Neural progenitor cell (in vitro differentiated cells): ENCODE measurements around the gene TGFBR2. TPM values are rescaled to one million over a fixed set of nuclear protein-coding genes. Genes with fewer than 3 reads are reported as not detected.
A peak's percentile ranks its signal among the peaks of the same experiment; 100 is the strongest.

Source experiments
- DNase-seq: peaks from one replicate; pipeline ENCODE4 v3.0.0-alpha.2; 2016; ENCODE audit warnings: low spot score
- H2AFZ ChIP-seq: fragments of 200-600 bp; sonication (generic); replicated peaks from 2 replicates; pipeline ENCODE4 v1.6.1; 2016; ENCODE audit warnings: antibody characterized with exemption
- H3F3A ChIP-seq: fragments of 200-600 bp; sonication (generic); 2 replicates; pipeline ENCODE4 v1.6.1; 2016; ENCODE audit warnings: antibody characterized with exemption, low read depth
- H3K27ac ChIP-seq: fragments of 200-600 bp; sonication (generic); 2 replicates; pipeline ENCODE4 v1.5.1; 2016; ENCODE audit warnings: mild to moderate bottlenecking
- H3K27me3 ChIP-seq: fragments of 200-600 bp; sonication (generic); 2 replicates; pipeline ENCODE4 v1.6.1; 2016; ENCODE audit warnings: mild to moderate bottlenecking, moderate library complexity
- H3K36me3 ChIP-seq: fragments of 200-600 bp; sonication (generic); 2 replicates; pipeline ENCODE4 v1.5.1; 2016
- H3K4me1 ChIP-seq: fragments of 200-600 bp; sonication (generic); 2 replicates; pipeline ENCODE4 v1.6.1; 2016; ENCODE audit warnings: mixed run types
- H3K4me2 ChIP-seq: fragments of 200-600 bp; sonication (generic); 2 replicates; pipeline ENCODE4 v1.6.1; 2016
- H3K4me3 ChIP-seq: fragments of 200-600 bp; sonication (generic); 2 replicates; pipeline ENCODE4 v1.5.1; 2016
- H3K79me2 ChIP-seq: fragments of 200-600 bp; sonication (generic); 2 replicates; pipeline ENCODE4 v1.6.1; 2016; ENCODE audit warnings: low read depth
- H3K9ac ChIP-seq: fragments of 200-600 bp; sonication (generic); 2 replicates; pipeline ENCODE4 v1.6.1; 2016
- H3K9me3 ChIP-seq: fragments of 200-600 bp; sonication (generic); 2 replicates; pipeline ENCODE4 v1.5.1; 2016; ENCODE audit warnings: low read depth
- H4K20me1 ChIP-seq: fragments of 200-600 bp; sonication (generic); 2 replicates; pipeline ENCODE4 v1.6.1; 2016; ENCODE audit warnings: low read depth
- H3K27ac Mint-ChIP-seq: 3 replicates; pipeline ENCODE4 v1.8.0; 2021; ENCODE audit warnings: mixed read lengths
- H3K27me3 Mint-ChIP-seq: 2 replicates; pipeline ENCODE4 v1.8.0; 2022; ENCODE audit warnings: low read depth, mild to moderate bottlenecking, inconsistent platforms, moderate library complexity, mixed read lengths; ENCODE audit not compliant: insufficient read depth
- H3K36me3 Mint-ChIP-seq: 3 replicates; pipeline ENCODE4 v1.8.0; 2021; ENCODE audit warnings: mixed read lengths
- H3K4me1 Mint-ChIP-seq: 3 replicates; pipeline ENCODE4 v1.8.0; 2021; ENCODE audit warnings: mixed read lengths
- H3K4me3 Mint-ChIP-seq: 3 replicates; pipeline ENCODE4 v1.8.0; 2021; ENCODE audit warnings: mild to moderate bottlenecking, moderate library complexity, mixed read lengths
- H3K9me3 Mint-ChIP-seq: 3 replicates; pipeline ENCODE4 v1.8.0; 2020; ENCODE audit warnings: mixed read lengths
- CTCF ChIP-seq: fragments of 200-600 bp; sonication (generic); IDR thresholded peaks from 2 replicates; pipeline ENCODE4 v1.5.1; 2017; ENCODE audit warnings: antibody characterized with exemption, mild to moderate bottlenecking
- EZH2 ChIP-seq: fragments of 200-600 bp; sonication (generic); IDR thresholded peaks from 2 replicates; pipeline ENCODE4 v1.6.1; 2017; ENCODE audit warnings: antibody characterized with exemption, mild to moderate bottlenecking, moderate library complexity
- EZH2phosphoT487 ChIP-seq: fragments of 200-600 bp; sonication (generic); IDR thresholded peaks from 2 replicates; pipeline ENCODE4 v1.6.1; 2017; ENCODE audit warnings: antibody characterized with exemption
- total RNA-seq: library from RNA; depleted of rRNA; stranded (reverse); fragments of >200 nt; gene quantifications from 2 replicates; pipeline ENCODE4 v1.2.3, GENCODE V29; 2015; ENCODE audit warnings: low replicate concordance

Gene TGFBR2
- total RNA-seq, 1 donor from 2014 or later: 7.3 TPM

DNA sequence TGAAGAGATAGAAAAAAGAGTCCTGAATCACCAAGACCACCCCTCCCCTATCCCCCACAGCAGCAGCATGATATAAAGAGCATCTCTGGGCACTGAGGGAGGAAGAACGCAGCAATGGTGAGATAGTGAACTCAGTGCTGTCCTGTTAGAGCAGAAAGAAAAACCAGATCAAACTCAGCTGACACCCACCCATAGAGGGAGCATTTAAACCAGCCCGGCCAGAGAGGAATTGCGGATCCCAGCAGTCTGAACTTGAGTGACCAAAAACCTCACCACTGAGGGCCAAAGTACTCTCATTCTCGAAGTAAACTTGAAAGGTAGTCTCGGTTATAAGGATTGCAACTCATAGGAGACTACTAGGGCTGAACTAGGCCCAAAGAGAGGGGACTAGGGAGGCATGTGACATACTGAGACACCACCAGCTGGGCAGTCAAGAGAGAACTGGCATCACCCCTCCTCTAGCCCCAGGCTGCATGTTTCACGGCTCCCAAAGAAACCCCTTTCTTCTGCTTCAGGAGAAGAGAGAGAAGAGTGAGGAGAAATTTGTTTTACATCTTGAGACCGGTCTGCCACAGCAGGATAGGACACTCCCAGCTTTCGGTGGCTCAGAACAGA lies 39.2 kb upstream of the TGFBR2 start:
- no peak overlapping the region for H3K4me3 ChIP-seq
- H3K9ac ChIP-seq: no peak overlapping the region
- no peak overlapping the region for H3K4me2 ChIP-seq
- TF ChIP-seq CTCF: no peak
- no peak for TF ChIP-seq EZH2
- TF ChIP-seq EZH2phosphoT487: no peak
- Mint-ChIP-seq H3K27me3 (peaks cover 2% of the 10 kb centered on the region), H3K36me3 (no peaks in the 10 kb centered on the region), H3K4me1 (peaks cover 26% of the 10 kb centered on the region), H3K9me3 (peaks cover 5% of the 10 kb centered on the region), H3K27ac (peak overlapping the region; percentile 16), H3K4me3 (no peak overlapping the region)
- H3K9me3 ChIP-seq: no peaks in the 10 kb centered on the region
- no peaks in the 10 kb centered on the region for H4K20me1 ChIP-seq
- no peaks in the 10 kb centered on the region for H3K79me2 ChIP-seq
- peaks cover 8% of the 10 kb centered on the region for H3F3A ChIP-seq
- H3K27me3 ChIP-seq: no peaks in the 10 kb centered on the region
- H3K27ac ChIP-seq: no peak overlapping the region
- H3K4me1 ChIP-seq: peaks cover 31% of the 10 kb centered on the region
- no peak for DNase-seq
- no peak overlapping the region for H2AFZ ChIP-seq
- H3K36me3 ChIP-seq: no peaks in the 10 kb centered on the region

- Histone ChIP-seq H3K27me3 (no peaks in the 10 kb centered on the region), H3K36me3 (no peaks in the 10 kb centered on the region), H3K9ac (no peak overlapping the region), H3K27ac (no peak overlapping the region), H2AFZ (no peak overlapping the region), H3F3A (no peaks in the 10 kb centered on the region), H4K20me1 (no peaks in the 10 kb centered on the region), H3K79me2 (no peaks in the 10 kb centered on the region), H3K4me2 (no peak overlapping the region), H3K4me1 (no peaks in the 10 kb centered on the region), H3K9me3 (no peaks in the 10 kb centered on the region), H3K4me3 (no peak overlapping the region)
- no peak for TF ChIP-seq CTCF
- TF ChIP-seq EZH2: no peak
- H3K36me3 Mint-ChIP-seq: no peaks in the 10 kb centered on the region
- no peak overlapping the region for H3K27ac Mint-ChIP-seq
- peaks cover 3% of the 10 kb centered on the region for H3K9me3 Mint-ChIP-seq
- no peaks in the 10 kb centered on the region for H3K4me1 Mint-ChIP-seq
- H3K4me3 Mint-ChIP-seq: no peak overlapping the region
- no peaks in the 10 kb centered on the region for H3K27me3 Mint-ChIP-seq
- no peak for DNase-seq
These were observed 29.5 kb upstream of the TGFBR2 start for GRCh38 chr3:30576946-30577345.

GRCh38 chr3:30577788-30578187 lies 28.6 kb upstream of the TGFBR2 start:
- Mint-ChIP-seq H3K4me3 (no peak overlapping the region), H3K27ac (no peak overlapping the region), H3K4me1 (no peaks in the 10 kb centered on the region), H3K9me3 (no peaks in the 10 kb centered on the region), H3K27me3 (no peaks in the 10 kb centered on the region), H3K36me3 (no peaks in the 10 kb centered on the region)
- no peaks in the 10 kb centered on the region for H3K4me1 ChIP-seq
- no peak overlapping the region for H3K27ac ChIP-seq
- no peaks in the 10 kb centered on the region for H3F3A ChIP-seq
- H3K4me2 ChIP-seq: no peak overlapping the region
- no peaks in the 10 kb centered on the region for H3K27me3 ChIP-seq
- no peaks in the 10 kb centered on the region for H4K20me1 ChIP-seq
- H3K36me3 ChIP-seq: no peaks in the 10 kb centered on the region
- no peak overlapping the region for H2AFZ ChIP-seq
- no peak for DNase-seq
- no peaks in the 10 kb centered on the region for H3K9me3 ChIP-seq
- TF ChIP-seq EZH2phosphoT487: no peak
- no peak for TF ChIP-seq EZH2
- TF ChIP-seq CTCF: no peak
- H3K79me2 ChIP-seq: no peaks in the 10 kb centered on the region
- no peak overlapping the region for H3K9ac ChIP-seq
- H3K4me3 ChIP-seq: no peak overlapping the region
